ENCODE measurements around the gene PTPRN2.

PTPRN2 gene

GRCh38 chr7:157861031-157861491, 726.6 kb downstream of the PTPRN2 start:
- no peak for TF ChIP-seq ZFX (IDR thresholded peaks at IDR 0.05; ENCODE audit: borderline replicate concordance)
- no peak for TF ChIP-seq CTCF (IDR thresholded peaks at IDR 0.05)
- no peak overlapping the region for H3K27ac ChIP-seq

GRCh38 chr7:157860406-157860805, 727.2 kb downstream of the PTPRN2 start:
- H3K27ac ChIP-seq, result no peak overlapping the region
- no peak for TF ChIP-seq CTCF (IDR thresholded peaks at IDR 0.05)
- TF ChIP-seq ZFX (IDR thresholded peaks at IDR 0.05; ENCODE audit: borderline replicate concordance), result no peak

GRCh38 chr7:157859915-157860314, 727.7 kb downstream of the PTPRN2 start:
- no peak overlapping the region for H3K27ac ChIP-seq
- TF ChIP-seq ZFX (IDR thresholded peaks at IDR 0.05; ENCODE audit: borderline replicate concordance) (no peak), CTCF (IDR thresholded peaks at IDR 0.05) (no peak)

- TF ChIP-seq ZFX (IDR thresholded peaks at IDR 0.05; ENCODE audit: borderline replicate concordance) (no peak), CTCF (IDR thresholded peaks at IDR 0.05) (no peak)
- H3K27ac ChIP-seq, result no peak overlapping the region
These were observed 730.0 kb downstream of the PTPRN2 start for GRCh38 chr7:157857578-157858075.

- H3K27ac ChIP-seq, result no peak overlapping the region
- no peak for TF ChIP-seq ZFX (IDR thresholded peaks at IDR 0.05; ENCODE audit: borderline replicate concordance)
- TF ChIP-seq CTCF (IDR thresholded peaks at IDR 0.05), result no peak
These were observed 730.6 kb downstream of the PTPRN2 start for GRCh38 chr7:157856873-157857577.

GRCh38 chr7:157855452-157856213, 732.0 kb downstream of the PTPRN2 start:
- H3K27ac ChIP-seq, result no peak overlapping the region
- no peak for TF ChIP-seq CTCF (IDR thresholded peaks at IDR 0.05)
- TF ChIP-seq ZFX (IDR thresholded peaks at IDR 0.05; ENCODE audit: borderline replicate concordance), result no peak

GRCh38 chr7:157855016-157855415, 732.6 kb downstream of the PTPRN2 start:
- TF ChIP-seq ZFX (IDR thresholded peaks at IDR 0.05; ENCODE audit: borderline replicate concordance) (no peak), CTCF (IDR thresholded peaks at IDR 0.05) (no peak)
- H3K27ac ChIP-seq, result no peak overlapping the region
